Measurements from ENCODE around the gene CD79B. TPM values are rescaled to one million over a fixed set of nuclear protein-coding genes. Genes with fewer than 3 reads are reported as not detected.
"Not testable (repeated sequence)": the region's sequence is repeated elsewhere in the genome, so short reads cannot be mapped to it uniquely, and the experiment has no call there.

Gene CD79B
- total RNA-seq, 1 donor from 2014 or later, result not detected

DNA sequence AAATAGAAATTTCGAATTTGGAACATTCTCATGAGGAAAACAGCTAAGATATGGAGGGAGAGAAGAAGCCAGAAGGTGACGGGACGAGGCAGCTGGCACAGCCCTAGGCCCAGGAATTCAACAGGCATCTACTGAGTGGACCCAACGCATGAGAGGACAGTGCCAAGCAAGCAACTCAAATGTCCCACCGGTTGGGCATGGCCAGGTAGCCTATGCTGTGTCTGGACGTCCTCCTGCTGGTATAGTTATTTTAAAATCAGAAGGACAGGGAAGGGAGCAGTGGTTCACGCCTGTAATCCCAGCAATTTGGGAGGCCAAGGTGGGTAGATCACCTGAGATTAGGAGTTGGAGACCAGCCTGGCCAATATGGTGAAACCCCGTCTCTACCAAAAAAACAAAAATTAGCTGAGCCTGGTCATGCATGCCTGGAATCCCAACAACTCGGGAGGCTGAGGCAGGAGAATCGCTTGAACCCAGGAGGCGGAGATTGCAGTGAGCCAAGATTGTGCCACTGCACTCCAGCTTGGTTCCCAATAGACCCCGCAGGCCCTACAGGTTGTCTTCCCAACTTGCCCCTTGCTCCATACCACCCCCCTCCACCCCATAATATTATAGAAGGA, 15.5 kb downstream of the CD79B start:
- Histone ChIP-seq H3K4me1 (no peaks in the 10 kb centered on the region), H3K9me3 (ENCODE audit: low read depth) (no peaks in the 10 kb centered on the region), H4K20me1 (ENCODE audit: low read depth) (no peaks in the 10 kb centered on the region), H2AFZ (replicated peaks) (no peak overlapping the region), H3K4me3 (no peak overlapping the region), H3K27ac (no peak overlapping the region), H3K79me2 (ENCODE audit: low read depth) (no peaks in the 10 kb centered on the region), H3K36me3 (no peaks in the 10 kb centered on the region), H3K27me3 (peaks cover 4% of the 10 kb centered on the region), H3F3A (ENCODE audit: low read depth) (peaks cover 6% of the 10 kb centered on the region), H3K4me2 (no peak overlapping the region), H3K9ac (no peak overlapping the region)
- Mint-ChIP-seq H3K4me1 (peaks cover 9% of the 10 kb centered on the region), H3K27me3 (ENCODE audit: insufficient read depth, low read depth) (peaks cover 10% of the 10 kb centered on the region), H3K4me3 (no peak overlapping the region), H3K36me3 (no peaks in the 10 kb centered on the region), H3K9me3 (no peaks in the 10 kb centered on the region), H3K27ac (no peak overlapping the region)
- no peak for DNase-seq (ENCODE audit: low spot score)
- TF ChIP-seq, protein P1, sequence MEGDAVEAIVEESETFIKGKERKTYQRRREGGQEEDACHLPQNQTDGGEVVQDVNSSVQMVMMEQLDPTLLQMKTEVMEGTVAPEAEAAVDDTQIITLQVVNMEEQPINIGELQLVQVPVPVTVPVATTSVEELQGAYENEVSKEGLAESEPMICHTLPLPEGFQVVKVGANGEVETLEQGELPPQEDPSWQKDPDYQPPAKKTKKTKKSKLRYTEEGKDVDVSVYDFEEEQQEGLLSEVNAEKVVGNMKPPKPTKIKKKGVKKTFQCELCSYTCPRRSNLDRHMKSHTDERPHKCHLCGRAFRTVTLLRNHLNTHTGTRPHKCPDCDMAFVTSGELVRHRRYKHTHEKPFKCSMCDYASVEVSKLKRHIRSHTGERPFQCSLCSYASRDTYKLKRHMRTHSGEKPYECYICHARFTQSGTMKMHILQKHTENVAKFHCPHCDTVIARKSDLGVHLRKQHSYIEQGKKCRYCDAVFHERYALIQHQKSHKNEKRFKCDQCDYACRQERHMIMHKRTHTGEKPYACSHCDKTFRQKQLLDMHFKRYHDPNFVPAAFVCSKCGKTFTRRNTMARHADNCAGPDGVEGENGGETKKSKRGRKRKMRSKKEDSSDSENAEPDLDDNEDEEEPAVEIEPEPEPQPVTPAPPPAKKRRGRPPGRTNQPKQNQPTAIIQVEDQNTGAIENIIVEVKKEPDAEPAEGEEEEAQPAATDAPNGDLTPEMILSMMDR (IDR thresholded peaks at IDR 0.05), result no peak
- TF ChIP-seq EZH2phosphoT487 (IDR thresholded peaks at IDR 0.05) (no peak), EZH2 (IDR thresholded peaks at IDR 0.05) (no peak)

DNA sequence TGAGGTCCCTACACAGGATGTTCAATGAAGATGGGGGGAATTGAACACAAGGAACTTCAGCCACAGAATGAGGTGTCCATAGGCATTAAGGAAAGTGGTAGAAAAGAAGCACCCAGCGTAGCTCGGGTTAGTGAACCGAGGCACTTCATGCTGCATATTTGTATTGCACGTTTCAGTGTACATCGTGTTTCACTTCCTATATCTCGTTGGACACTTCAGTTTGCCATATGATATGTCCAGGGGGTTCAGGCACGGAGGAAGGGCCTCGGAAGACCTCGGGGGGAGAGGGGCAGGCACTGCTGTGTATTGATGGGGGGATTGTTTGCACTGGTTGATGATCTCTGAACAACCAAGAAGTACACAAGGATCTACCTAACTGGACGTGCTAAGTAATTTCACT, 16.4 kb downstream of the CD79B start:
- not testable (repeated sequence) for H3K4me1 Mint-ChIP-seq; H3K9me3 Mint-ChIP-seq; H3K27me3 ChIP-seq; DNase-seq (ENCODE audit: low spot score); H3K4me2 ChIP-seq; H3K36me3 Mint-ChIP-seq; H3K27me3 Mint-ChIP-seq (ENCODE audit: insufficient read depth, low read depth); H2AFZ ChIP-seq (replicated peaks); H3K4me1 ChIP-seq; H3K27ac ChIP-seq; H3K4me3 Mint-ChIP-seq; H3K9ac ChIP-seq; H3K27ac Mint-ChIP-seq; H3K36me3 ChIP-seq; H3K79me2 ChIP-seq (ENCODE audit: low read depth); H4K20me1 ChIP-seq (ENCODE audit: low read depth); H3K9me3 ChIP-seq (ENCODE audit: low read depth); H3K4me3 ChIP-seq; H3F3A ChIP-seq (ENCODE audit: low read depth)

DNA sequence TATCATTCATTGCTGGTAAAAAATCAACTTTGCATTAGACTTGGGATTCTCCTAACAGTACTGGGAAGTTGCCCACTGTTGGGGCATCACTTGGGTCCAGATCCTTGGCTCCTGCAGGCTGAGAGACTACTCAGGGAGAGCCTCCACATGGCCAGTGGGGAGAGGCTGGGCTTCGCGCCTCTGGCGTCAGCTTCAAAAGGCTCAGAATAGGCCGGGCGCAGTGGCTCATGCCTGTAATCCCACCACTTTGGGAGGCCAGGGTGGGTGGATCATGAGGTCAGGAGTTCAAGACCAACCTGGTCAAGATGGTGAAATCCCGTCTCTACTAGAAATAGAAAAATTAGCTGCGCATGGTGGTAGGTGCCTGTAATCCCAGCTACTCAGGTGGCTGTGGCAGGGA, 17.7 kb downstream of the CD79B start:
- Histone ChIP-seq H3K36me3 (no peaks in the 10 kb centered on the region), H3K79me2 (ENCODE audit: low read depth) (no peaks in the 10 kb centered on the region), H4K20me1 (ENCODE audit: low read depth) (no peaks in the 10 kb centered on the region), H3K27ac (no peak overlapping the region), H3K9ac (no peak overlapping the region), H3K27me3 (peaks cover 4% of the 10 kb centered on the region), H3F3A (ENCODE audit: low read depth) (peaks cover 6% of the 10 kb centered on the region), H2AFZ (replicated peaks) (no peak overlapping the region), H3K4me1 (no peaks in the 10 kb centered on the region), H3K9me3 (ENCODE audit: low read depth) (no peaks in the 10 kb centered on the region), H3K4me3 (no peak overlapping the region), H3K4me2 (no peak overlapping the region)
- Mint-ChIP-seq H3K27me3 (ENCODE audit: insufficient read depth, low read depth) (peaks cover 8% of the 10 kb centered on the region), H3K4me1 (peaks cover 5% of the 10 kb centered on the region), H3K4me3 (no peak overlapping the region), H3K27ac (no peak overlapping the region), H3K9me3 (no peaks in the 10 kb centered on the region), H3K36me3 (no peaks in the 10 kb centered on the region)
- no peak for DNase-seq (ENCODE audit: low spot score)
- TF ChIP-seq, protein P1 (IDR thresholded peaks at IDR 0.05), result no peak
- TF ChIP-seq EZH2phosphoT487 (IDR thresholded peaks at IDR 0.05), result no peak
- no peak for TF ChIP-seq EZH2 (IDR thresholded peaks at IDR 0.05)

DNA sequence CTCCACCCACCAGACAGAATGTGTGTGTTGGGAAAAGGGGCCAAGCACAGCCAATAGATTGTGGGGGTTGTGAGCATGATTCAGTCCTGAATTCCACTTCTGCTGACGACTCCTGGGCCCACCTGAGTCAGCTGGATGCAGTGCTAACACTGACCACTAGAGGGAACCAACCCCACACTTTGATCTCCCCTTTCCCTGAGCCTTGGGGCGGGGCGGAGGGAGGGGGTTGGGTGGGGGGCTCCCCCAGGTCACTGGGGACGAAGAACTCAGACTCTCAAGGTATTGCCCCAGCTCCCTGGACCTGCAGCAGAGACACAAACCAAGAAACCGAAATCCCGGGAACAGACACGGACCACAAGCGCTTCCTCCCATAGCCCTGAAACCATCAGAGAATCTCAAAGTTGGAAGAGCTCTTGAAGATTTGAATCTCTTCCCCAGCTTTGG, 20.5 kb downstream of the CD79B start:
- Mint-ChIP-seq H3K27me3 (ENCODE audit: insufficient read depth, low read depth) (no peaks in the 10 kb centered on the region), H3K4me1 (no peaks in the 10 kb centered on the region), H3K27ac (no peak overlapping the region), H3K36me3 (no peaks in the 10 kb centered on the region), H3K9me3 (no peaks in the 10 kb centered on the region), H3K4me3 (no peak overlapping the region)
- no peak overlapping the region for H3K27ac ChIP-seq
- H3K79me2 ChIP-seq (ENCODE audit: low read depth), result no peaks in the 10 kb centered on the region
- H3F3A ChIP-seq (ENCODE audit: low read depth), result no peaks in the 10 kb centered on the region
- H3K9me3 ChIP-seq (ENCODE audit: low read depth), result no peaks in the 10 kb centered on the region
- no peak overlapping the region for H3K4me2 ChIP-seq
- no peak overlapping the region for H3K9ac ChIP-seq
- no peaks in the 10 kb centered on the region for H3K36me3 ChIP-seq
- H2AFZ ChIP-seq (replicated peaks), result no peak overlapping the region
- H4K20me1 ChIP-seq (ENCODE audit: low read depth), result no peaks in the 10 kb centered on the region
- H3K4me1 ChIP-seq, result no peaks in the 10 kb centered on the region
- DNase-seq (ENCODE audit: low spot score), result peak; percentile 59
- H3K4me3 ChIP-seq, result no peak overlapping the region
- TF ChIP-seq, protein P1 (IDR thresholded peaks at IDR 0.05), result peak; percentile 74
- no peak for TF ChIP-seq EZH2phosphoT487 (IDR thresholded peaks at IDR 0.05)
- no peaks in the 10 kb centered on the region for H3K27me3 ChIP-seq

Measured in neural progenitor cell (in vitro differentiated cells).